WTC11 (cell line): ENCODE data around the gene RPRD1B. TPM values are rescaled to one million over a fixed set of nuclear protein-coding genes. Genes with fewer than 3 reads are reported as not detected.

ENCODE experiments used
- ATAC-seq: fragments of 200-7000 bp; cut with Tn5 transposase; 2 replicates; pipeline ENCODE4 v1.10.0; 2021; ENCODE audit warnings: mild to moderate bottlenecking, moderate library complexity
- CTCF ChIA-PET: fragments of 300-600 bp; sonication (Branson Sonifier 250); formaldehyde crosslinking; loops from one replicate; lab custom pipeline; 2021; ENCODE audit warnings: antibody characterized with exemption; lab: Charles Lee
- POLR2A ChIA-PET: fragments of 350-600 bp; sonication (Branson Sonifier 250); formaldehyde crosslinking; loops from one replicate; lab custom pipeline; 2021; ENCODE audit warnings: antibody characterized with exemption; lab: Charles Lee
- DNase-seq: peaks from one replicate; pipeline ENCODE4 v3.0.0; 2021; ENCODE audit warnings: low spot score
- H3K27ac Mint-ChIP-seq: 2 replicates; pipeline ENCODE4 v1.8.0; 2021; ENCODE audit warnings: mixed read lengths
- H3K27me3 Mint-ChIP-seq: 2 replicates; pipeline ENCODE4 v1.8.0; 2021; ENCODE audit warnings: low read depth, mild to moderate bottlenecking, moderate library complexity, mixed read lengths
- H3K36me3 Mint-ChIP-seq: 2 replicates; pipeline ENCODE4 v1.8.0; 2021; ENCODE audit warnings: mixed read lengths
- H3K4me1 Mint-ChIP-seq: 2 replicates; pipeline ENCODE4 v1.8.0; 2022; ENCODE audit warnings: mixed read lengths
- H3K4me3 Mint-ChIP-seq: 2 replicates; pipeline ENCODE4 v1.8.0; 2021; ENCODE audit warnings: mild to moderate bottlenecking, moderate library complexity, mixed read lengths
- H3K9me3 Mint-ChIP-seq: 2 replicates; pipeline ENCODE4 v1.8.0; 2021; ENCODE audit warnings: mixed read lengths
- ARID4B ChIP-seq: sonication (generic); formaldehyde crosslinking; IDR thresholded peaks from 2 replicates; pipeline ENCODE4 v1.8.0; 2023; ENCODE audit warnings: missing genetic modification reagents, mild to moderate bottlenecking, borderline replicate concordance
- E2F4 ChIP-seq: sonication (generic); formaldehyde crosslinking; IDR thresholded peaks from 2 replicates; pipeline ENCODE4 v1.8.1; 2022; ENCODE audit warnings: low read depth, mild to moderate bottlenecking, moderate library complexity, missing genetic modification reagents, borderline replicate concordance
- EMX1 ChIP-seq: fragments of 250-450 bp; sonication (Bioruptor Pico); IDR thresholded peaks from 2 replicates; pipeline ENCODE4 v1.8.0; 2021; ENCODE audit warnings: mild to moderate bottlenecking
- FOXK1 ChIP-seq: sonication (generic); formaldehyde crosslinking; IDR thresholded peaks from 2 replicates; pipeline ENCODE4 v1.8.0; 2022; ENCODE audit warnings: mild to moderate bottlenecking, moderate library complexity, missing genetic modification reagents
- FOXP4 ChIP-seq: sonication (generic); formaldehyde crosslinking; IDR thresholded peaks from 2 replicates; pipeline ENCODE4 v1.8.0; 2022; ENCODE audit warnings: mild to moderate bottlenecking, missing genetic modification reagents
- GRHL2 ChIP-seq: fragments of 250-450 bp; sonication (Bioruptor Pico); IDR thresholded peaks from 2 replicates; pipeline ENCODE4 v1.8.0; 2022; ENCODE audit warnings: mild to moderate bottlenecking, moderate library complexity; ENCODE audit not compliant: insufficient replicate concordance, severe bottlenecking
- HMGA2 ChIP-seq: fragments of 250-450 bp; sonication (Bioruptor Pico); IDR thresholded peaks from 2 replicates; pipeline ENCODE4 v1.4.0; 2021; ENCODE audit warnings: mild to moderate bottlenecking, moderate library complexity
- JUN ChIP-seq: sonication (generic); formaldehyde crosslinking; IDR thresholded peaks from 2 replicates; pipeline ENCODE4 v1.8.0; 2023; ENCODE audit warnings: mild to moderate bottlenecking, missing genetic modification reagents
- NFYB ChIP-seq: sonication (generic); formaldehyde crosslinking; conservative IDR thresholded peaks from 2 replicates; pipeline ENCODE4 v1.8.0; 2022; ENCODE audit warnings: low read depth, missing genetic modification reagents
- RELA ChIP-seq: sonication (generic); formaldehyde crosslinking; IDR thresholded peaks from 2 replicates; pipeline ENCODE4 v1.8.1; 2022; ENCODE audit warnings: missing genetic modification reagents, mild to moderate bottlenecking, borderline replicate concordance
- SMAD3 ChIP-seq: sonication (generic); formaldehyde crosslinking; IDR thresholded peaks from 2 replicates; pipeline ENCODE4 v1.8.0; 2022; ENCODE audit warnings: missing genetic modification reagents, mild to moderate bottlenecking, borderline replicate concordance
- STAT6 ChIP-seq: sonication (generic); formaldehyde crosslinking; conservative IDR thresholded peaks from 2 replicates; pipeline ENCODE4 v1.8.1; 2023; ENCODE audit warnings: mild to moderate bottlenecking, low read depth, missing genetic modification reagents, moderate library complexity
- TP53 ChIP-seq: sonication (generic); formaldehyde crosslinking; IDR thresholded peaks from 2 replicates; pipeline ENCODE4 v1.8.1; 2023; ENCODE audit warnings: mild to moderate bottlenecking, missing genetic modification reagents
- ZNF317 ChIP-seq: sonication (generic); formaldehyde crosslinking; IDR thresholded peaks from 2 replicates; pipeline ENCODE4 v1.8.1; 2023; ENCODE audit warnings: low read depth, mild to moderate bottlenecking, moderate library complexity, missing genetic modification reagents, borderline replicate concordance
- total RNA-seq: library from RNA; stranded (reverse); gene quantifications from 3 replicates; pipeline ENCODE4 v1.2.3, GENCODE V29; 2021
- TF ChIP-seq, protein P1 (sequence below): sonication (generic); formaldehyde crosslinking; IDR thresholded peaks from 2 replicates; pipeline ENCODE4 v1.8.1; 2023; ENCODE audit warnings: mild to moderate bottlenecking, missing genetic modification reagents, moderate library complexity
- TF ChIP-seq, protein P2 (sequence below): sonication (generic); formaldehyde crosslinking; IDR thresholded peaks from 2 replicates; pipeline ENCODE4 v1.8.1; 2023; ENCODE audit warnings: mild to moderate bottlenecking, missing genetic modification reagents

The RPRD1B gene
- total RNA-seq, 1 experiment from 2014 or later, result 21.4 TPM

GRCh38 chr20:38059832-38060231, 26.3 kb downstream of the RPRD1B start:
- Mint-ChIP-seq H3K36me3 (peaks cover 33% of the 10 kb centered on the region), H3K27ac (no peak overlapping the region), H3K4me3 (no peak overlapping the region), H3K4me1 (no peaks in the 10 kb centered on the region), H3K27me3 (no peaks in the 10 kb centered on the region), H3K9me3 (no peaks in the 10 kb centered on the region)
- TF ChIP-seq ARID4B (CRISPR knock-in tag), result no peak
- TF ChIP-seq SMAD3 (CRISPR knock-in tag), result no peak
- TF ChIP-seq FOXK1, result no peak
- no peak for TF ChIP-seq GRHL2
- TF ChIP-seq STAT6 (CRISPR knock-in tag), result no peak
- no peak for TF ChIP-seq RELA (CRISPR knock-in tag)
- no peak for TF ChIP-seq EMX1 (CRISPR knock-in tag)
- TF ChIP-seq ZNF317 (CRISPR knock-in tag), result no peak
- TF ChIP-seq E2F4 (CRISPR knock-in tag), result no peak
- TF ChIP-seq, protein P1, sequence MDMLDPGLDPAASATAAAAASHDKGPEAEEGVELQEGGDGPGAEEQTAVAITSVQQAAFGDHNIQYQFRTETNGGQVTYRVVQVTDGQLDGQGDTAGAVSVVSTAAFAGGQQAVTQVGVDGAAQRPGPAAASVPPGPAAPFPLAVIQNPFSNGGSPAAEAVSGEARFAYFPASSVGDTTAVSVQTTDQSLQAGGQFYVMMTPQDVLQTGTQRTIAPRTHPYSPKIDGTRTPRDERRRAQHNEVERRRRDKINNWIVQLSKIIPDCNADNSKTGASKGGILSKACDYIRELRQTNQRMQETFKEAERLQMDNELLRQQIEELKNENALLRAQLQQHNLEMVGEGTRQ, result no peak
- TF ChIP-seq FOXP4, result no peak
- TF ChIP-seq JUN (CRISPR knock-in tag), result no peak
- TF ChIP-seq, protein P2, sequence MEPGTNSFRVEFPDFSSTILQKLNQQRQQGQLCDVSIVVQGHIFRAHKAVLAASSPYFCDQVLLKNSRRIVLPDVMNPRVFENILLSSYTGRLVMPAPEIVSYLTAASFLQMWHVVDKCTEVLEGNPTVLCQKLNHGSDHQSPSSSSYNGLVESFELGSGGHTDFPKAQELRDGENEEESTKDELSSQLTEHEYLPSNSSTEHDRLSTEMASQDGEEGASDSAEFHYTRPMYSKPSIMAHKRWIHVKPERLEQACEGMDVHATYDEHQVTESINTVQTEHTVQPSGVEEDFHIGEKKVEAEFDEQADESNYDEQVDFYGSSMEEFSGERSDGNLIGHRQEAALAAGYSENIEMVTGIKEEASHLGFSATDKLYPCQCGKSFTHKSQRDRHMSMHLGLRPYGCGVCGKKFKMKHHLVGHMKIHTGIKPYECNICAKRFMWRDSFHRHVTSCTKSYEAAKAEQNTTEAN (CRISPR knock-in tag), result no peak
- no peak for TF ChIP-seq NFYB
- TF ChIP-seq TP53 (CRISPR knock-in tag), result no peak
- TF ChIP-seq HMGA2, result no peak
- POLR2A ChIA-PET, result no interaction called here
- CTCF ChIA-PET, result no interaction called here
- ATAC-seq (no peak), DNase-seq (no peak)
